GM12892 (cell line): ENCODE data around the gene COPS7A.
"Not testable (repeated sequence)": the region's sequence is repeated elsewhere in the genome, so short reads cannot be mapped to it uniquely, and the experiment has no call there.

Experiments
- POLR2A ChIP-seq: IDR thresholded peaks from 2 replicates; pipeline ENCODE4 v1.6.1; 2011; ENCODE audit warnings: low read depth, low read length, control low read depth
- TAF1 ChIP-seq: IDR thresholded peaks from 2 replicates; pipeline ENCODE4 v1.6.1; 2011; ENCODE audit warnings: low read depth, mild to moderate bottlenecking, control low read depth, low read length, borderline replicate concordance

DNA sequence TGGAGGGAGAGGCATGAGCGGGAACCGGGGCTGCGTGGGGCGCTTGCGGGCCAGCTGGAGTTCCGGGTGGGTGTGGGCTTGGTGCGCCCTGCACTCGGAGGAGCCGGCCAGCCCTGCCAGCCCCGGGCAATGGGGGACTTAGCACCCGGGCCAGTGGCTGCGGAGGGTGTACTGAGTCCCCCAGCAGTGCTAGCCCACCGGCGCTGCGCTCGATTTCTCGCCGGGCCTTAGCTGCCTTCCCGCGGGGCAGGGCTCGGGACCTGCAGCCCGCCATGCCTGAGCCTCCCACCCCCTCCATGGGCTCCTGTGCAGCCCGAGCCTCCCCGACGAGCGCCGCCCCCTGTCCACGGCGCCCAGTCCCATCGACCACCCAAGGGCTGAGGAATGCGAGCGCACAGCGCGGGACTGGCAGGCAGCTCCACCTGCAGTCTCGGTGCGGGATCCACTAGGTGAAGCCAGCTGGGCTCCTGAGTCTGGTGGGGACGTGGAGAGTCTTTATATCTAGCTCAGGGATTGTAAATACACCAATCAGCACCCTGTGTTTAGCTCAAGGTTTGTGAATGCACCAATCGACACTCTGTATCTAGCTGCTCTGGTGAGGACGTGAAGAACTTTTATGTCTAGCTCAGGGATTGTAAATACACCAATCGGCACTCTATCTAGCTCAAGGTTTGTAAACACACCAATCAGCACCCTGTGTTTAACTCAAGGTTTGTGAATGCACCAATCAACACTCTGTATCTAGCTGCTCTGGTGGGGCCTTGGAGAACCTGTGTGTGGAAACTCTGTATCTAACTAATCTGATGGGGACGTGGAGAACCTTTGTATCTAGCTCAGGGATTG lies 7.6 kb upstream of the COPS7A start:
- not testable (repeated sequence) for TF ChIP-seq POLR2A, TAF1
